Thymus (tissue), 11 donors: ENCODE measurements around the gene UNC13B. TPM values are rescaled to one million over a fixed set of nuclear protein-coding genes. Genes with fewer than 3 reads are reported as not detected.

ENCODE experiments used
- DNase-seq, 9 donors: peaks; one replicate each; pipeline ENCODE4 v3.0.0-alpha.2; 2013; ENCODE audit warnings: low spot score in 9 of 9, low read depth in 6 of 9, missing footprints in 1 of 9
- H3K27ac ChIP-seq, 2 donors: one replicate each; pipeline ENCODE4 v1.5.1; 2013; ENCODE audit warnings: control low read depth in 1 of 2, low read depth in 1 of 2, low read length in 1 of 2, mild to moderate bottlenecking in 1 of 2, moderate library complexity in 1 of 2
- H3K27me3 ChIP-seq, 2 donors: one replicate each; pipeline ENCODE4 v1.5.1; 2013; ENCODE audit warnings: low read length in 1 of 2; ENCODE audit not compliant: control insufficient read depth in 2 of 2, insufficient read depth in 1 of 2
- H3K36me3 ChIP-seq, 2 donors: one replicate each; pipeline ENCODE4 v1.5.1; 2013; ENCODE audit warnings: low read length in 1 of 2, mild to moderate bottlenecking in 1 of 2, moderate library complexity in 1 of 2; ENCODE audit not compliant: control insufficient read depth in 2 of 2, insufficient read depth in 2 of 2
- H3K4me1 ChIP-seq, 2 donors: one replicate each; pipeline ENCODE4 v1.5.1; 2013; ENCODE audit warnings: low read length in 2 of 2; ENCODE audit not compliant: control insufficient read depth in 2 of 2, insufficient read depth in 2 of 2
- H3K4me3 ChIP-seq, 2 donors: one replicate each; pipeline ENCODE4 v1.5.1; 2013; ENCODE audit warnings: low read length in 2 of 2, control low read depth in 1 of 2, mild to moderate bottlenecking in 1 of 2
- H3K9me3 ChIP-seq, 2 donors: one replicate each; pipeline ENCODE4 v1.5.1; 2013; ENCODE audit warnings: low read length in 1 of 2, mild to moderate bottlenecking in 1 of 2; ENCODE audit not compliant: control insufficient read depth in 2 of 2, insufficient read depth in 1 of 2
- WGBS: extraction: QIAGEN DNeasy Blood & Tissue Kit; methylation state at CpG from one replicate; pipeline ENCODE4 v1.1.7; 2013; 5-methylcytosine and 5-hydroxymethylcytosine counted together
- polyA plus RNA-seq: library from polyadenylated mRNA; stranded (reverse); fragments of 200-250 nt; gene quantifications from one replicate; pipeline ENCODE4 v1.2.3, GENCODE V29; 2013
- total RNA-seq: library from RNA; stranded (reverse); fragments of 120-200 nt; gene quantifications from one replicate; pipeline ENCODE4 v1.2.4, GENCODE V29; 2013
- donor health status: healthy.

The UNC13B gene
- total and polyA plus RNA-seq, 2 donors = 3.5 to 6.9 TPM

DNA sequence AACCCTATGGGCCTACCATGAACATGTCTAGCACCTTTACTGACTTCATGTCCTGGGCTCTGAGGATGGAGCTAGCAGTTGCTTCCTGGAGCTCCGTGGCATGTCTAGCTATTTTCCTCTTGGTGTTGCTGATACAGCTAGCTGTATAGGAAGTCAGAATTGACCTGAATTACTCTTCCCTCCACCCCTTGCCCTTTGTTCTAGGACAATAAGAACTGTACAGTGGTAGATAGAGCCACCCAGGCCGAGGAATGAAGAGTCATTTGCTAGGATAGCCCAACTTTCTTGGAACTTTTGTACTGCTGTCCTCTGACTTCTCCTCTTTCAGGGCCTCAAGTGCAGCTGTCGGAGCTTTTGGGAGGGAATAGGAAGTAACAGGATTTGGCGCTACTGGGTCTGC lies 218.2 kb downstream of the UNC13B start:
- Histone ChIP-seq H3K4me3 (no peak overlapping the region), H3K27me3 (no peaks in the 10 kb centered on the region), H3K27ac (no peak overlapping the region), H3K9me3 (no peaks in the 10 kb centered on the region), H3K4me1 (no peaks in the 10 kb centered on the region), H3K36me3 (no peaks in the 10 kb centered on the region)
- no peak for DNase-seq
- 90% methylated on average over 4 of the region's 4 CpGs for WGBS

DNA sequence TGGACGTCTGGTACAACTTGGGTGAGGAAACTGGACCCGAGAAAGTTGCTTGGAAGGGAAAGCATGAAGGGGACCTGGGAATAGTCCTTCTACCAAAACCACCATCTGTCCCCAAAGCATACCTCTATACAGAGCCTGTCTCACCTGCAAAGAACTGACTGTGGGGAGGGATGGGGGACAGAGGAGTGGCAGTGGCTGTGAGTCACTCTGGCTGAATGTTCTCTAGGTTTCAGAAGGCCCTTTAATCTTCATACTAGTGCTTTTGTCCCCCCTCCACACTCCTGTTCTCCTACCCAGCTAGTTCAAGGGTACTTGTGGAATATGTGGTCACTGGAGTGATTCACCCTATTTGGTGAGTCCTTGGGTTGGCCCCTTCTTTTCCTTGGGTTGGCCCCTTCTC lies 218.8 kb downstream of the UNC13B start:
- Histone ChIP-seq H3K4me3 (no peak overlapping the region), H3K4me1 (no peaks in the 10 kb centered on the region), H3K9me3 (no peaks in the 10 kb centered on the region), H3K27me3 (no peaks in the 10 kb centered on the region), H3K36me3 (no peaks in the 10 kb centered on the region), H3K27ac (no peak overlapping the region)
- DNase-seq = no peak
- 99% methylated on average over 2 of the region's 2 CpGs for WGBS

DNA sequence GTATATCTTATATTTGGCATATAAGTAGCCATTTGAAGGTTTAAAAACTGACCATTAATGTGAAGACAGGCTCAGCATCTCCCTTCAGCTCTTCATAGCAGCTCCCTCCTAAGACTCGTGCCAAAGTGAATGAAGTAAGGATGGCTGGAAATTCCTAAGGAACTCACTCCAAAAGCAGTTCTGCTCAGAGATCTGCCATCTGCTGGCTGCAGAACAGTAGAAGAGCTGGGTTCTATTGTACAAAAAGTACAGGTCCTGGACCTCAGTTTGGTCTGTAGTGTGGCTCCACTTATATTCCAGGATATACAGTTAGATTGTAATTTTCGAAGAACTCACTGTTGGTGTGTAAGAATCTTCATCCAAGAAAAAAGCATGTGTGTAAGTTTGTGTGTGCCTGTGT lies 223.2 kb downstream of the UNC13B start:
- Histone ChIP-seq H3K4me1 (no peaks in the 10 kb centered on the region), H3K27ac (no peak overlapping the region), H3K27me3 (no peaks in the 10 kb centered on the region), H3K9me3 (no peaks in the 10 kb centered on the region), H3K36me3 (no peaks in the 10 kb centered on the region), H3K4me3 (no peak overlapping the region)
- 89% methylated on average over 2 of the region's 2 CpGs for WGBS
- DNase-seq = no peak

GRCh38 chr9:35395076-35395705 lies 233.4 kb downstream of the UNC13B start:
- 97% methylated on average over 4 of the region's 4 CpGs for WGBS
- Histone ChIP-seq H3K27me3 (no peaks in the 10 kb centered on the region), H3K36me3 (no peaks in the 10 kb centered on the region)

GRCh38 chr9:35395706-35396101 lies 233.9 kb downstream of the UNC13B start:
- Histone ChIP-seq H3K9me3 (no peaks in the 10 kb centered on the region), H3K4me1 (no peaks in the 10 kb centered on the region), H3K27me3 (no peaks in the 10 kb centered on the region), H3K27ac (no peak overlapping the region), H3K4me3 (no peak overlapping the region), H3K36me3 (no peaks in the 10 kb centered on the region)
- DNase-seq = no peak
- WGBS = 93% methylated on average over 1 of the region's 1 CpG

More at GRCh38 chr9:35395076-35395705, 233.4 kb downstream of the UNC13B start:
- Histone ChIP-seq H3K4me1 (no peaks in the 10 kb centered on the region), H3K9me3 (no peaks in the 10 kb centered on the region), H3K4me3 (no peak overlapping the region), H3K27ac (no peak overlapping the region)
- DNase-seq = no peak

DNA sequence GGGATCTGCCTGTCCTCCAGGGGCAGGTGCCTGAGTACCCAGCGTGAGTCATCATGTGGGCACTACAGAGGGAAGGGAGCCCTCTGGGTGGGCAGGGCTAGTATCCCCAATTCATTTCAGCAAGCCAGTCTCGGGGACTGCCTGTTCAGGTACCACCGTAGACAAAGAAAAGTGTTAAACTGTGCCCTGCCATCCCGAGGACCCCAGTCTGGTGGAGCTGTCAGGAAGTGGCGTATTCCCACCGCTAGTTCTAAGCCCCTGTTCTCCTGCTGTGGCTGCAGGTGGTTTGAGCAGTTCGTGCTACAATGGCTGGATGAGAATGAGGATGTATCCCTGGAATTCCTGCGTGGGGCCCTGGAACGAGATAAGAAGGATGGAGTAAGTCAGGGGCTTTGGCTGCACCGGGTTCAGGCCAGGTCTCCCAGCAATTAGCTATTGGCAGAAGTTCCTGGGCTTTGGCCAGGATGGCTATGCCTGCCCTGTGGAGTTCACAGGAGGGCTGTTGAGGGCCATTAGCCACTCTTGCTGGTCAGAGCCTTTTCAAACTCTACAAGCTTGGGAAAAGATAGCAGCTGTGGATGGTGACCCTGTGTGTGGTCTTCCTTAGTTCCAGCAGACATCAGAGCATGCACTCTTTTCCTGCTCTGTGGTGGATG lies 234.9 kb downstream of the UNC13B start:
- WGBS = 95% methylated on average over 10 of the region's 10 CpGs
- Histone ChIP-seq H3K9me3 (no peaks in the 10 kb centered on the region), H3K36me3 (no peaks in the 10 kb centered on the region), H3K27ac (no peak overlapping the region), H3K4me1 (no peaks in the 10 kb centered on the region), H3K4me3 (no peak overlapping the region), H3K27me3 (no peaks in the 10 kb centered on the region)
- DNase-seq = no peak

- no peak overlapping the region for H3K4me3 ChIP-seq
- no peak for DNase-seq
- no peaks in the 10 kb centered on the region for H3K36me3 ChIP-seq
- H3K9me3 ChIP-seq = no peaks in the 10 kb centered on the region
- no peak overlapping the region for H3K27ac ChIP-seq
- H3K4me1 ChIP-seq = no peaks in the 10 kb centered on the region
- 93% methylated on average over 3 of the region's 3 CpGs for WGBS
- no peaks in the 10 kb centered on the region for H3K27me3 ChIP-seq
These were observed 235.4 kb downstream of the UNC13B start for GRCh38 chr9:35397216-35397698.

DNA sequence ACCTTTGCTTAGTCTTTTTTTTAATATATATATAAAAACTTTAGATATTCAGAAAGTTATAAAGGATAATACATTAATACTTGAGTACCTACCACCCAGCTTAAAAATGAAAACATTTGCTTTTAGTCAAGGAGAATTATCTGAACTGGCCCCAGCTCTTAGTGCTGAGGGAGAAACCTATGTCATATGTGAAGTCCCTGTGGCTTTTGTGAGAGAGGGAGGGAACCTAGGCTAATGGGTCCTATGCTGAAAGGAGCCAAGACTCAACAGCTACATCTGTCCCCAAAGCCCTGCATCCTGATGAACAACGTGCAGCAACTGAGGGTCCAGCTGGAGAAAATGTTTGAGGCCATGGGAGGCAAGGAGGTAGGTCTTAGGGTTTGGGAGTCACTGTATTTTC lies 236.1 kb downstream of the UNC13B start:
- Histone ChIP-seq H3K27ac (no peak overlapping the region), H3K9me3 (no peaks in the 10 kb centered on the region), H3K27me3 (no peaks in the 10 kb centered on the region), H3K36me3 (no peaks in the 10 kb centered on the region), H3K4me1 (no peaks in the 10 kb centered on the region), H3K4me3 (no peak overlapping the region)
- WGBS = 98% methylated on average over 1 of the region's 1 CpG
- DNase-seq = no peak

- 98% methylated on average over 16 of the region's 16 CpGs for WGBS
- Histone ChIP-seq H3K4me1 (no peaks in the 10 kb centered on the region), H3K9me3 (no peaks in the 10 kb centered on the region)
These were observed 237.0 kb downstream of the UNC13B start for GRCh38 chr9:35398651-35399335.

More at GRCh38 chr9:35398651-35399335, 237.0 kb downstream of the UNC13B start:
- no peaks in the 10 kb centered on the region for H3K36me3 ChIP-seq
- H3K27me3 ChIP-seq = no peaks in the 10 kb centered on the region
- no peak for DNase-seq
- H3K4me3 ChIP-seq = no peak overlapping the region
- H3K27ac ChIP-seq = no peak overlapping the region
